Activated T-cell treated with anti-CD3 and anti-CD28 coated beads, Interleukin-2, amount 50 U/mL, for 1 hour (primary cell): Measurements from ENCODE around the gene UAP1.

ENCODE experiments used
- DNase-seq: peaks from one replicate; pipeline ENCODE4 v3.0.0-alpha.2; 2020

UAP1 gene

DNA sequence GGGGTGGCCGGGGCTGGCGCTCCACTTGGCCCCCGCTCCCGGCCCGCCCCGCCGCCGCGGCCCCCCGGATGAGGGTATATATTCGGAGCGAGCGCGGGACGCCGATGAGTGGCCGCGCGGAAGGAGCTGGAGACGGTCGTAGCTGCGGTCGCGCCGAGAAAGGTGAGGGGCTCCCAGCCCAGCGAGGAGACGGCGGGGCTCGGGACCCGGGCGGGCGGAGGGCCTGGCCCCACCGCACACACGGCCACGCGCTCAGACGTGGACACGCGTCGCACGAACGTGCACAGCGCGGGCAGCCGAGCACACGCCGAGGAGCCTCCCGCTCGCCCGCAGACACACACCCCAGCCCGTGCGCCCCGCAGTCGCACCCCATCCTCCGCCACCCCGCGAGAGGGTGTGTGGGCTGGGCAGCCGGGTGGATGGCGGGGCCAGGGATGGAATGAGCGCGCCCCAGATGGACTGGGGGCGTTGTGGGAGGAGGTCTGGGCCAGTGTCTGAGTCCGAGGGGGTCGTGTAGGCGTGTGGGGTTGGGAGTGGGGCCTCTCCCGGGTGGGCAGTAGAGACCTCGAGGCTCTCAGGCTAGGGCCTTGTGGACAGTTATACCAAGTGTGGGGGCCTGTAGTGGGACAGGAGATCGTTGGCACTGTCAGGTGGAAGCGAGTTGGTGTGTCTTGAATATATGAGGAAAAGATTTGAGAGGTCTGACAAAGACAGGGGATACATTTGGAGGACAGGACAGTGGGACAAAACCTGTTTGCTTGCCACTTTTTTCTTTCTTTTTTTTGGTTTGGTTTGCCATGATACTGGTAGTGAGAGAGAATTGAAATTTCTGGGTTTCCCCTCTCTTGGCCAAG is at the start of gene UAP1:
Gene UAP1 (plus strand): TSS at position 107 of the 854 bp plus-strand sequence. CDS start 4,347 bp downstream, outside the sequence.
- DNase-seq, result no peak

DNA sequence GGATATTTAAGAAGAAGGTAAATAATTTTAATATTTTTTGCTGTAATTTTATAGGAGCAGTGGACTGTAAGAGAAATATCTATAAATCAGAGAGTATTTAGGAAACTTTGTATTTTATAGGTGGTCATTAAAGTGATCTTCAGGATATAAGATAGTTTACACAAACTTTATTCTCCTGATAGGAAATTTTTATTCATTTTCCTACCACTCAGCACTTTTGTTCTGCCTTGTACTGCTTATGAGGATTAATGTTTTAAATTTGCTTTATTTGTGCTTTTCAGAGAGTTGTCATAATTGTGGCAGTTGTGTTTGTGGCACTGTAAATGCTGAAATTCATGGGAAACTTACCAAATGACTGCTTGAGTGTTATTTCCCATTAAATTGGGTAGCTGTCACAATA is 34.2 kb upstream of the UAP1 start:
- no peak for DNase-seq

GRCh38 chr1:162530307-162530987 is 31.1 kb upstream of the UAP1 start:
- no peak for DNase-seq

DNA sequence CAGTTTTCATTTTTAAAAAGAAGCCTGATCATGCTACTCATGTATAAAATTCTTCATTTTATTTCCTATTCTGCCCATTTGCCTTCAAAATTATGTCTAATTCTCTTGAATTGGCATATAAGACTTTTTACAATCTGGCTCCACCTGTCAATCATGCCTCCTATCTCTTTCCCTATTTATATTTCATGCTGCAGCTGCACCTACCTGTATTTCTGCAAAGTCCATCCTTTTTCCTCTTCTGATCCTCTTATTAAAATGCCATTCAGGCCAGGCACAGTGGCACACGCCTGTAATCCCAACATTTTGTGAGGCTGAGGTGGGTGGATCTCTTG is 30.6 kb upstream of the UAP1 start:
- no peak for DNase-seq

- DNase-seq, result no peak
Measured at GRCh38 chr1:162535501-162535900, 26.0 kb upstream of the UAP1 start.

GRCh38 chr1:162536511-162536910 is 25.0 kb upstream of the UAP1 start:
- no peak for DNase-seq

DNA sequence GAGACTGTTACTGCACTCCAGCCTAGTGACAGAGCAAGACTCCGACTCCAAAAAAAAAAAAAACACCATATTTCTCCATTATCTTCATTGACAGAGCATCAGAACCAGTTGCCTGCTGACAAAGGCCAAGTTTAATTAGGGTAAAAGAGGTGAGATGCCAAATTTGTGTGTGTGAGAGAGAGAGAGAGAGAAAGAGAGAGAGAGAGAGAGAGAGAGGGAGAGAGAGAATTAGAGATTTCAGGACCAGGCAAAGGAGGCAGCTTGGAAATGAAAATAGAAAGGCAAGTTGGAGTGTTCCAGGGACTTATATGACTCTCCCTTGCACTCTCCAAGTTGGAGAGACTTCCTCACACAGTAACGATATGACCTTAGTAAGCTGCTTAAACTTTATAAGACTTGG is 24.3 kb upstream of the UAP1 start:
- DNase-seq, result no peak

- no peak for DNase-seq
Measured at GRCh38 chr1:162538815-162539431, 22.6 kb upstream of the UAP1 start.

DNA sequence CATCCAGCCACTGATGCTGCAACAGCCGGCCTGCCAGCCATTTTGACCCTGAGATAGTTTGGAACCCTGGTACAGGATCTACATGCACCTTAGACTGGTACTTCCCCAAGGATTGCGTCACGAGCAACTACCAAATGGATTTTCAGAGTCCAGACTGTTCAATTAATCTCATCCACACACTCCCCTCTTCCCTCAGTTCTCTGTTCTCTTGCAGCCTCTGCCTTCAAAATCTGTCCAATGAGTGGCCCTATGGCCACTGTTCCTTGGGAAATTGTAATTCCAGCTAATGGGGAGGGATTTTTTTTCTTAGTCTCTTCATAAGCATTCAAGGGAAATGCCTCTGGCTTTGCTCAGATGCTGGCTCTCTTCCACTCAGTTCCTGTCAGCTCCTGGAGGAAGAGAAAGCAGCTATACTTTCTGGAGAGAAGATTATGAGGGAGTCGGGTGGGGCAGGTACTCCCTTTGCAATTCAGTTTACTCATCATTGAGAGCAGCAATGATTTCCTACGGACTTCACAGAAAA is 19.8 kb upstream of the UAP1 start:
- no peak for DNase-seq

DNA sequence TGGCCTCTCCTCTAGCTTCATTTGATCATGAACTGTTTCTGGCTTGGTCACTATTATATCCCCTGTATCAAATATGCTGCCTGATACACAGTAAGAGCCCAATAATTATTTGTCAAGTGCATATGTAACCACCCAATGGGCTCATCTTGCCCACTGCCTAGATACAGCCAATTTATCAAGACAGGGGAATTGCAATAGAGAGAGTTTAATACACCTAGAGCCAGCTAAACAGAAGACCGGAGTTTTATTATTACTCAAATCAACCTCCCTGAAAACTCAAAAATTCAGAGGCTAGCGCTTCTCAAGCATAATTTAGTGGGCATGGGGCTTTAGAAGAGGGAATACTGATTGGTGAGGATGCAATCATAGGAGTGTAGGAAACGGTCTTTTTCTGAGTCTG is 18.3 kb upstream of the UAP1 start:
- no peak for DNase-seq

DNA sequence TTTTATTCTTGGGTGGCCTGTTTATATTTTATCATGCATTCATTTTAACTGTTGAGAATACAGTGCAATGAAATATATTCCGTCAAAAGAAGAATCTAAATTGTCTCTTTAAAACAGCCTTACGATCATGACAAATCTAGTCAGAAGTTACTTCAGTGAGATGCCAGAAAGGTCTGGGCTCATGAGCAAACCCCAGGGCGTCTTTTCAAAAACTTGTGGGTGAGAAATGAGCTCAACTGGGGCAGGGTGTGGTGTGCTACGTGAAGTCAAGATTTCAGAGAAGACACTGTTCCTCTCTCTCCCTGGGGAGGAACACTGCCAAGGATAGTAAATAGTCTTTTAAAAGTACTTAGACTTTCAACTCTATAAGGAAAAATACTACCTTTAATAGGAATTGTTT is 13.4 kb upstream of the UAP1 start:
- DNase-seq, result no peak

- DNase-seq, result no peak
Measured at GRCh38 chr1:162549001-162549400, 12.5 kb upstream of the UAP1 start.

DNA sequence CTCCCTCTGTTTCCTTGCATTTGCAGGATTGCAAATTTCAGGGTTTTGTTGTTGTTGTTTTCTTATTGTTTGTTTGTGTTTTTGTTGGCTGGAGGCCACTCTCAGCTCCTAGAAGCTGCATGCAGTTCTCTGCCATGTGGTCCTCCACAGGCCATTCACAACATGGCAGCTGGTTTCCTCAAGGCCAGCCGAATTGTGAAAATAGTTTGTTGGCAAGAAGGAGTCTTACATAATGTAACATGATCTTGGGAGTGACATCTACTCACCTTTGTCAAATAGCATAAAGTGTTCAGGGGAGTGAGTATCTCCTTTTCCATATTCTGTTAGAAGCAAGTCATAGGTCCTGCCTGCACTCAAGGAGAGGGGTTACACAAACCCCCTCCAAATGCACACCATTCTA is 10.6 kb upstream of the UAP1 start:
- DNase-seq, result no peak

- no peak for DNase-seq
Measured at GRCh38 chr1:162551969-162552683, 9.4 kb upstream of the UAP1 start.

DNA sequence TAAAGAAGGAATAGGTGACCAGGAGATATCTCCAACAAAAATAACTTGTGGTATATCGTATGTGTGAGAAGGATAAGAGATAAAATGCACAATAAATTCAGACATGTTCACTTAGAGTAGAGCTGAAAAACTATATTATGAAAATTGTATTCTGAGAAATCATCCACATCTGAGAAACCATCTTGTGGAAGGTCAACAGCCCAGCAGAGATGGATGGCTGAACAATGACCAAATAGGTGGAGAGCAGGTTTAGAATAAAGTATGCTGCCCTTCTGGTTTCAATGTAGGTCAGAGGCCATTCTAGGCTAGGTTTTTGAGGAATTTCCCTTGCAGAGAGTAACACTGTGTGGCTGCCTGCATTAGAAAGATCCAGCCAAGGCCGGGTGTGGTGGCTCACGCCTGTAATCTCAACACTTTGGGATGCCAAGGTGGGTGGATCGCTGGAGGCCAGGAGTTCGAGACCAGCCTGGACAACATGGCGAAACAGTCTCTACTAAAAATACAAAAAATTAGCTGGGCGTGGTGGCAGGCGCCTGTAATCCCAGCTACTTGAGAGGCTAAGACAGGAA is 8.8 kb upstream of the UAP1 start:
- no peak for DNase-seq

DNA sequence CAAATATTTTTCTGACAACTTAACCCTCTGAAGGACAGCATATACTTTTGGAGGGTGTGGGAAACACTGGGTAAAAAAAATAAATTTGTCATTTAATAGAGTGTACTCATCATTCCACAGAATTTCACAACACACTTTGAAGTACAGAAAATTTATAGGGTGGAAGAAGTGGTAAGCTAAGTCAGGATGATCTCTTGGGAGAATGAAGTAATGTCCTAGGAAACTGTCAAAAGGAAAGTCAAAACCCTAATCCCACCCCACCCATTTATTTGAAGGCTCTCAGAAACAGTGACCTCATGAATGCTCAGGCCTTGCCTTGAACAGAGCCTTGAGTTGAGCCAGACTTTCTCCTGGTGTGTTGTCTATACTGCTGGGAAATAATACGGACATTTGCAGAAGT is 7.3 kb upstream of the UAP1 start:
- no peak for DNase-seq

DNA sequence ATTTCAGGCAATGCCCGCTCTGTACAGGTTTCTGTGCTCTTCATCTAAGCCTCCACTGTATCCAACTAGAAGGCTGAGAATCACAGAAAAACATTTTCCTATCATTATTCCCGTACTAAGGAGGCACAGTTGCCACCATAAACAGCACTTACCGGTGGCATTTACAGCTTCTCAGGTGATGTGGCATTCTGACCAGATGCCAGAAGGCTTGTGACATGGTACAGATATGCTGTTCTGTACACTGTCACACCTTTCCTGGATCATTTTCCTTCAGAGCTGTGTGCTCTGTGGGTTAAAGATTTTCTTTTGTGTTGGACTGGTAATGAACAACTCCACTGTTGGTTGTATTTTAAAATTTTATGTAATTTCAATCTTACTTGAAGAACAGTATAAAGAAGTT is 4.0 kb upstream of the UAP1 start:
- DNase-seq, result no peak

GRCh38 chr1:162560303-162561036 is 1.1 kb upstream of the UAP1 start:
- no peak for DNase-seq

- DNase-seq, result peak; percentile 99
Measured at GRCh38 chr1:162561037-162561615, 396 bp upstream of the UAP1 start.

GRCh38 chr1:162562470-162562828 is 927 bp downstream of the UAP1 start:
- no peak for DNase-seq

DNA sequence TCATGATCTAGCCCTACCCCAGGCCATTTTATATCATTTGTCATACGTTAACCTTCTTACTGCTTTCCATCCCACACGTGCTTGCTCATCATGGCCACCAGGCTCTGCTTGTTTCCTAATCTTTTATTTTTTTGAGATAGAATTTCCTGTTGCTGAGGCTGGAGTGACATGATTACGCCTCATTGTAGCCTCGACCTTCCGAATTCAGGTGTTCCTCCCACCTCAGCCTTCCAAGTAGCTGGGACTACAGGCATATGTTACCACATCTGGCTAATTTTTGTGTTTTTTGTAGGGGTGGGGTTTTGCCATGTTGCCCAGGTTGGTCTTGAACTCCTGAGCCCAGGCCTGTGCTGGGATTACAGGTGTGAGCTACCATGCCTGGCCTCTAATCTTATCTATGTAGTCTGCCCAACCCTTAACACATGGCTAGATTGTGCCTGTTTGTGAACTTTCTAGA is 3.3 kb downstream of the UAP1 start:
- no peak for DNase-seq

DNA sequence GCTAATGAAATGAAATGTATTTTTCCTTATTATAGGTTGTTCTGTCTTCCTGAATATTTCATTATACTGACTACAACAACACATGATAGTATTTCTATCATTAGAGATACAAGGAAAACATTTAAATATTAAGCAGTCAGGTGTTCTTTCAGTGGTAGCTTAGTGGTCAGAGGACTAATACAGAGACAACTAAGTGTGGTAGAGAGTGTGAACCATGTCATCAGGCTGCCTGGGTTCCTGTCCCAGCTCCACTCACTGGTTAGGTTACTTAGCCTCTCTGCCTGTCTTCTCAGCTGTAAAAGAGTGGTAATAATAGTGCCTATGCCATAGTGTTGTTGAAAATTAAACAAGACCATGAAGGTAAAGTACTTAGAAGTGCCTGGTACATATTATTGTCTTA is 3.9 kb downstream of the UAP1 start:
- no peak for DNase-seq
